GM10248 (cell line): Measurements from ENCODE around the gene NAGPA.

Experiments used
- CTCF ChIA-PET: fragments of 300-600 bp; sonication (Branson Sonifier 250); formaldehyde crosslinking; extraction: SDS; loops from one replicate; lab custom pipeline; 2021; ENCODE audit warnings: antibody characterized with exemption; lab: Yijun Ruan, JAX
- POLR2A ChIA-PET: fragments of 350-650 bp; sonication (Branson Sonifier 250); formaldehyde crosslinking; extraction: SDS; loops from one replicate; lab custom pipeline; 2020; ENCODE audit warnings: antibody characterized with exemption; lab: Yijun Ruan, JAX
- DNase-seq: peaks from one replicate; pipeline ENCODE4 v3.0.0; 2012; ENCODE audit errors: extremely low spot score
- CTCF ChIP-seq: IDR thresholded peaks from 2 replicates; pipeline ENCODE4 v1.5.1; 2012; ENCODE audit warnings: mild to moderate bottlenecking, low read depth; ENCODE audit errors: extremely low read depth, missing control alignments, control extremely low read depth

Gene NAGPA

GRCh38 chr16:5041600-5042133, 7.9 kb upstream of the NAGPA start:
- ChIA-PET POLR2A (no interaction called here), CTCF (interaction anchor here (3.1 kb wide), 1 partner anchor 13 kb away, joined by 8 read pairs; no protein-coding TSS in a partner anchor)
- no peak for TF ChIP-seq CTCF
- DNase-seq, result peak; percentile 69

GRCh38 chr16:5040451-5040850, 6.7 kb upstream of the NAGPA start:
- CTCF ChIA-PET, result interaction anchor here (3.1 kb wide), 1 partner anchor 14 kb away, joined by 8 read pairs; no protein-coding TSS in a partner anchor
- DNase-seq, result no peak
- TF ChIP-seq CTCF, result no peak
- POLR2A ChIA-PET, result no interaction called here

GRCh38 chr16:5036228-5037156, 2.8 kb upstream of the NAGPA start:
- CTCF ChIA-PET, result interaction anchor here (0.9 to 1.0 kb wide), 2 partner anchors 20 to 31 kb away, joined by 3 to 4 read pairs; no protein-coding TSS in a partner anchor
- no peak for TF ChIP-seq CTCF
- POLR2A ChIA-PET, result interaction anchor here (0.5 kb wide), 1 partner anchor 572 kb away, joined by 5 read pairs; no protein-coding TSS in a partner anchor
- DNase-seq, result no peak

GRCh38 chr16:5035909-5036227, 2.1 kb upstream of the NAGPA start:
- no peak for TF ChIP-seq CTCF
- no peak for DNase-seq
- ChIA-PET POLR2A (no interaction called here), CTCF (interaction anchor here (0.9 kb wide), 1 partner anchor 31 kb away, joined by 3 read pairs; no protein-coding TSS in a partner anchor)

GRCh38 chr16:5034167-5034523, 410 bp upstream of the NAGPA start:
- TF ChIP-seq CTCF, result no peak
- ChIA-PET CTCF (interaction anchor here (0.9 to 1.3 kb wide), 3 partner anchors 22 to 58 kb away, joined by 3 to 4 read pairs (median 3); no protein-coding TSS in a partner anchor), POLR2A (interaction anchor here (1.2 kb wide), 1 partner anchor 266 kb away, joined by 5 read pairs; no protein-coding TSS in a partner anchor)

GRCh38 chr16:5032748-5033167, 977 bp downstream of the NAGPA start:
- ChIA-PET CTCF (interaction anchor here (1.1 kb wide), 1 partner anchor 33 kb away, joined by 3 read pairs; no protein-coding TSS in a partner anchor), POLR2A (no interaction called here)
- TF ChIP-seq CTCF, result no peak
- DNase-seq, result no peak

More at GRCh38 chr16:5034167-5034523, 410 bp upstream of the NAGPA start:
- no peak for DNase-seq
